ENCODE measurements around the gene PCNX2. TPM values are rescaled to one million over a fixed set of nuclear protein-coding genes. Genes with fewer than 3 reads are reported as not detected.

Gene PCNX2
- total RNA-seq, 1 experiment from 2014 or later = 4.5 TPM

GRCh38 chr1:233237647-233238046 lies 57.9 kb downstream of the PCNX2 start:
- no peaks in the 10 kb centered on the region for H3K9me3 ChIP-seq (replicated peaks)
- no peaks in the 10 kb centered on the region for H3K36me3 ChIP-seq
- H3K27me3 ChIP-seq = no peaks in the 10 kb centered on the region
- H3K4me1 ChIP-seq = no peaks in the 10 kb centered on the region
- no peak overlapping the region for H3K4me3 ChIP-seq
- H3K27ac ChIP-seq = no peak overlapping the region
- no peak for DNase-seq

DNA sequence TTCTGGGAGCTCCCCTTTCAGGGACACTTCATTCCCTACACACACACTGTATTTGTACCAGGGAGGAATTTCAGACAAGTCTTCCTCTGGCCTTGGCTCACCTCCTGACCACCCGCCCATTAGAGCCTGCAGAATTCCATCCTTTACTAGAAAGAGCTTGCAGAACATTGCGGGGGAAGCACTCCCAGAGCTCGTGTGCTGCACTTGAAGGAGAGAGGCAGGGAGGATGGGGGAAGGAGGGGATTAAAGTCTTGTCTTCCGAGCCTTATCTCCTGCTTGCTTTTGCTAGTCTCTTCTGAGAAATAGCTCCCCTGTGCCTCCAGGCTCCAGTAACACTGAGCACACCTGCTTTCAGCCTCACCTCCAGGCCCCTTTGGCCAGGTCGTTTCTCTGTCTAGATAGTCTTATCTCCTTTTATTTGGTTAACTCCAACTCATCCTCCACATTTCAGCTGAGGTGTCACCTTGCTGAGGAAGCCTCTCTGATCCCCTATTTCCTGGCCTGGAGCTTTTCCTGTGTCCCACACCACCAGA lies 62.0 kb downstream of the PCNX2 start:
- DNase-seq = no peak
- Histone ChIP-seq H3K9me3 (replicated peaks) (no peaks in the 10 kb centered on the region), H3K36me3 (no peaks in the 10 kb centered on the region), H3K4me3 (no peak overlapping the region), H3K27me3 (no peaks in the 10 kb centered on the region), H3K4me1 (no peaks in the 10 kb centered on the region), H3K27ac (no peak overlapping the region)

GRCh38 chr1:233230011-233230410 lies 65.5 kb downstream of the PCNX2 start:
- Histone ChIP-seq H3K4me1 (no peaks in the 10 kb centered on the region), H3K27me3 (no peaks in the 10 kb centered on the region), H3K27ac (no peak overlapping the region), H3K4me3 (no peak overlapping the region), H3K9me3 (replicated peaks) (no peaks in the 10 kb centered on the region), H3K36me3 (no peaks in the 10 kb centered on the region)
- DNase-seq = no peak

- DNase-seq = no peak
- Histone ChIP-seq H3K27me3 (no peaks in the 10 kb centered on the region), H3K9me3 (replicated peaks) (no peaks in the 10 kb centered on the region), H3K36me3 (no peaks in the 10 kb centered on the region), H3K4me3 (no peak overlapping the region), H3K27ac (no peak overlapping the region), H3K4me1 (no peaks in the 10 kb centered on the region)
Observed at GRCh38 chr1:233229288-233229687, 66.2 kb downstream of the PCNX2 start.

GRCh38 chr1:233227930-233228465 lies 67.5 kb downstream of the PCNX2 start:
- H3K27ac ChIP-seq = no peak overlapping the region
- no peak for DNase-seq

GRCh38 chr1:233224311-233224710 lies 71.2 kb downstream of the PCNX2 start:
- no peak overlapping the region for H3K27ac ChIP-seq
- no peak for DNase-seq
- no peaks in the 10 kb centered on the region for H3K36me3 ChIP-seq
- H3K27me3 ChIP-seq = no peaks in the 10 kb centered on the region
- H3K9me3 ChIP-seq (replicated peaks) = no peaks in the 10 kb centered on the region
- no peaks in the 10 kb centered on the region for H3K4me1 ChIP-seq
- no peak overlapping the region for H3K4me3 ChIP-seq

More at GRCh38 chr1:233227930-233228465, 67.5 kb downstream of the PCNX2 start:
- Histone ChIP-seq H3K36me3 (no peaks in the 10 kb centered on the region), H3K27me3 (no peaks in the 10 kb centered on the region), H3K4me3 (no peak overlapping the region), H3K4me1 (no peaks in the 10 kb centered on the region), H3K9me3 (replicated peaks) (no peaks in the 10 kb centered on the region)

GRCh38 chr1:233217832-233218231 lies 77.7 kb downstream of the PCNX2 start:
- Histone ChIP-seq H3K9me3 (replicated peaks) (no peaks in the 10 kb centered on the region), H3K4me1 (no peaks in the 10 kb centered on the region), H3K27ac (no peak overlapping the region), H3K36me3 (no peaks in the 10 kb centered on the region), H3K4me3 (no peak overlapping the region), H3K27me3 (0 out of 2 replicates have a peak, but pooled peaks cover 2% of the 10 kb centered on the region)
- DNase-seq = no peak

- no peak overlapping the region for H3K4me3 ChIP-seq
Observed at GRCh38 chr1:233216009-233216408, 79.5 kb downstream of the PCNX2 start.

GRCh38 chr1:233215135-233215760 lies 80.3 kb downstream of the PCNX2 start:
- H3K4me3 ChIP-seq = no peak overlapping the region
- no peaks in the 10 kb centered on the region for H3K9me3 ChIP-seq (replicated peaks)
- no peak for DNase-seq
- no peak overlapping the region for H3K27ac ChIP-seq
- H3K4me1 ChIP-seq = no peaks in the 10 kb centered on the region
- no peaks in the 10 kb centered on the region for H3K36me3 ChIP-seq
- H3K27me3 ChIP-seq = 0 out of 2 replicates have a peak, but pooled peaks cover 3% of the 10 kb centered on the region

More at GRCh38 chr1:233216009-233216408, 79.5 kb downstream of the PCNX2 start:
- DNase-seq = no peak
- no peaks in the 10 kb centered on the region for H3K4me1 ChIP-seq
- H3K36me3 ChIP-seq = no peaks in the 10 kb centered on the region
- no peaks in the 10 kb centered on the region for H3K9me3 ChIP-seq (replicated peaks)
- H3K27me3 ChIP-seq = 0 out of 2 replicates have a peak, but pooled peaks cover 3% of the 10 kb centered on the region
- H3K27ac ChIP-seq = no peak overlapping the region

DNA sequence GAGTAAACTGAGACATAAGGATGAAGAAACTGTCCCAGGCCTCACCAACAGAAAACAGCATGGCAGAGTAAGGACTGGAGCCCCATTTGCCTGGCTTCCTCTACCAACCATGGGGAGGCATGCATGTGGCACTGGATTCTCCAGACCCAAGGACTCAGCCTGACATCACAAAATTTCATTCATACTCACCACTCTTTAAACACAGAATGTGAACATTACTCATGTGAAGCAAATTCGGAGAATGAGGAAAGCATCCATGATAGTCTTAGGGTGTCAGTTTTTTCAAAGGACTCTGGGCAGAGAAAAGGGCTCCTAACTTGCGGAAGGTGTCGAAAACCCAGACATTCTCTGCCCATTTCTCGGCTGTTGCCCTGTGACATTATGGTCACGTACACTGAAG lies 83.9 kb downstream of the PCNX2 start:
- Histone ChIP-seq H3K27ac (no peak overlapping the region), H3K9me3 (replicated peaks) (no peaks in the 10 kb centered on the region), H3K4me1 (no peaks in the 10 kb centered on the region), H3K27me3 (0 out of 2 replicates have a peak, but pooled peaks cover 3% of the 10 kb centered on the region), H3K36me3 (no peaks in the 10 kb centered on the region), H3K4me3 (no peak overlapping the region)
- DNase-seq = no peak

DNA sequence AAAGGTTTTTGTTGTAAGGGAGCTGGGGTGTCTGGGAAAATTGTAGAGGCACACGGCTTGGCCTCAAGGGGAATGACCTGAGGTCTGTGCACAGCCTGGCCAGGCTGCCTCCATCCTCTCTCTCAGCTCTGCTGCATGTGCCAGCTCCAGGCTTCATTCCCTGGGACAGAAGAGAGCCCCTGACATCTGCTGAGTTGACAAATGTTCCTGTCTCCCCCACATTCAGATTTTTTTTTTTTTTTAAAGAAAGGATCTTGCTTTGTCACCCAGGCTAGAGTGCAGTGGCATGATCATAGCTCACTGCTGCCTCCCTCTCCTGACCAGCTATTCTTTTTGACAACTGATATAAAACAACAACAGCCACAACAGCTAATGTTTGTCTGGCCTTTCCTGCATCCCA lies 84.4 kb downstream of the PCNX2 start:
- no peaks in the 10 kb centered on the region for H3K4me1 ChIP-seq

DNA sequence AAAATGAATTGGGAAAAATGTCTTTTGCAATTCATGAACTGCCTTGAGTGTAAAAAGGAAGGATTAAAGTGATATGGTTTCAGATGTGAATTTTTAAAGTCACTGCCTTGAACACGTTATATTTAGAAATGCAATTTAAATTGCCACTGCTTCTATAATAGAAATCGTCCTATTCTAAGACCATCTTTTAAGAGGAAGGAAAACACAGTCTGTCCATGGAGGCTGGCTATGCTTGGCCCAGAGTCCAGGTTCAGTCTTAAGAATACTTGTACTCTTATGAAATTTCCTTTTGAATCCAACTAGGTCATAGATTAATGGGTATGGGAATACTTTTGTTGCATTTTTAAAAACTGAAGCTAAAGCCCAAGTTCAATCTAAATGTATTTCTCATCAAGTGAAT lies 86.0 kb downstream of the PCNX2 start:
- Histone ChIP-seq H3K36me3 (no peaks in the 10 kb centered on the region), H3K27ac (no peak overlapping the region), H3K9me3 (replicated peaks) (no peaks in the 10 kb centered on the region), H3K4me3 (no peak overlapping the region), H3K4me1 (no peaks in the 10 kb centered on the region), H3K27me3 (0 out of 2 replicates have a peak, but pooled peaks cover 3% of the 10 kb centered on the region)
- DNase-seq = no peak

More for the DNA sequence above, 84.4 kb downstream of the PCNX2 start:
- H3K9me3 ChIP-seq (replicated peaks) = no peaks in the 10 kb centered on the region
- no peaks in the 10 kb centered on the region for H3K36me3 ChIP-seq
- H3K27ac ChIP-seq = no peak overlapping the region
- H3K27me3 ChIP-seq = 0 out of 2 replicates have a peak, but pooled peaks cover 3% of the 10 kb centered on the region
- H3K4me3 ChIP-seq = no peak overlapping the region
- DNase-seq = no peak

DNA sequence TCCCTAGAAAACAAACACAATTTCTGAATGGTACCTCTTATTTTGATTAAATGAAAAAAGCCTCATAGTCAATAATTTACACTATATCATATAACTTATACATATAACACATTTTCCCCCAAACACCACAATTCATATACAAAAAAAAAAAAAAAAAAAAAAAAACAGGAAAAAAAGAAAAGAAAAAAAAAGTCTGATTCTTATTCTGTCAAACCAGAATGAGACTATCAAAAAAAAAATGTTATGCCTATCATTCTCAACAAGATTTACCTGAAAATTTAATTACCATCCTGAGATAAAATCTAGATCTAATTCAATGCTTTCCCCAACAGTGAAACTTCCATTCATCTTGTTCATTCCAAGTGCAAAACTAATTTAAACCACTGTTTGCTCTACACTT lies 86.8 kb downstream of the PCNX2 start:
- no peak overlapping the region for H3K27ac ChIP-seq

GRCh38 chr1:233197940-233198339 lies 97.6 kb downstream of the PCNX2 start:
- Histone ChIP-seq H3K27ac (no peak overlapping the region), H3K4me1 (no peaks in the 10 kb centered on the region), H3K36me3 (no peaks in the 10 kb centered on the region), H3K4me3 (no peak overlapping the region), H3K9me3 (replicated peaks) (0 out of 2 replicates have a peak, but pooled peaks cover 3% of the 10 kb centered on the region), H3K27me3 (no peaks in the 10 kb centered on the region)
- no peak for DNase-seq

More for the DNA sequence above, 86.8 kb downstream of the PCNX2 start:
- no peaks in the 10 kb centered on the region for H3K36me3 ChIP-seq
- H3K9me3 ChIP-seq (replicated peaks) = no peaks in the 10 kb centered on the region
- no peaks in the 10 kb centered on the region for H3K4me1 ChIP-seq
- no peak overlapping the region for H3K4me3 ChIP-seq
- H3K27me3 ChIP-seq = 0 out of 2 replicates have a peak, but pooled peaks cover 3% of the 10 kb centered on the region
- no peak for DNase-seq

GRCh38 chr1:233193741-233194140 lies 101.8 kb downstream of the PCNX2 start:
- H3K36me3 ChIP-seq = no peaks in the 10 kb centered on the region
- no peaks in the 10 kb centered on the region for H3K27me3 ChIP-seq
- no peak overlapping the region for H3K27ac ChIP-seq
- H3K4me3 ChIP-seq = no peak overlapping the region
- H3K4me1 ChIP-seq = no peaks in the 10 kb centered on the region
- DNase-seq = no peak
- 0 out of 2 replicates have a peak, but pooled peaks cover 3% of the 10 kb centered on the region for H3K9me3 ChIP-seq (replicated peaks)

All from SJCRH30 (cell line).